GM10266 (cell line): ENCODE data around the gene KCNA3.

Experiments
- DNase-seq: peaks from one replicate; pipeline ENCODE4 v3.0.0; 2012; ENCODE audit errors: extremely low spot score
- CTCF ChIP-seq: IDR thresholded peaks from 2 replicates; pipeline ENCODE4 v1.5.1; 2012; ENCODE audit warnings: mild to moderate bottlenecking, low read depth; ENCODE audit not compliant: control insufficient read depth, insufficient read depth; ENCODE audit errors: missing control alignments

Gene KCNA3

DNA sequence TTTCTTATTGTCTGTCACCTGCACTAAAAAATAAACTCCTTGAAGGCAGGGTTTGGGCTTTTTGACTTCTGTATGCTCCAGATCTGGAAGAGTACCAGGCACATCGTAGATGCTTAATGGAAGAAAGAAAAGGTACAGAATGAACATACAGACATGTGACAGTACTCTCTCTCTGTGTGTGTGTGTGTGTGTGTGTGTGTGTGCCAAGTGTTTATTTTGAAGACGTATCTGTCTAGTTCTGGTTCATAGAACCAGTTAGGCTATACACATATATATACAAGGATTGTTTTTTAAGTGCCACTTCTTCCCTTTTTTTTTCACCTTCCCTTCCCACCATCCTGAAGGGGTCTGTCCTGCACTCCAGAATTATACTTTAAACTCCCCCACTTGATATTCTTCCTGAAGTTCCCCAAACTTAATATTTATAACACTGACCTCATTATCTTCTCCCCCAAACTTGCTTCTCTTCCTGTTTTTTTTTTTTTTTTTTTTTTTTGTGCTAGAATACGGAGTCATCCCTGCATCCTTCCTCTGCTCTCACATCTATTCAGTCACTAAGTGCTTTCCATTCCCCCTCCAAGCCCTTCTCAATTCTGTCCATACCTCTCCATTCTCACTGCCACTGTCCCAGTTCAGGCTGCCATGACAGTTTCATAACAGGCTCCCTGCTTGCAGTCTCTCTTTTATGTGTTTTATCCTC lies 5.4 kb upstream of the KCNA3 start:
- DNase-seq = no peak
- no peak for TF ChIP-seq CTCF

GRCh38 chr1:110677526-110677925 lies 2.8 kb upstream of the KCNA3 start:
- TF ChIP-seq CTCF = no peak
- DNase-seq = no peak

- no peak for DNase-seq
- no peak for TF ChIP-seq CTCF
Observed at GRCh38 chr1:110676970-110677369, 2.2 kb upstream of the KCNA3 start.

GRCh38 chr1:110675060-110675791 lies 486 bp upstream of the KCNA3 start:
- TF ChIP-seq CTCF = no peak
- no peak for DNase-seq

DNA sequence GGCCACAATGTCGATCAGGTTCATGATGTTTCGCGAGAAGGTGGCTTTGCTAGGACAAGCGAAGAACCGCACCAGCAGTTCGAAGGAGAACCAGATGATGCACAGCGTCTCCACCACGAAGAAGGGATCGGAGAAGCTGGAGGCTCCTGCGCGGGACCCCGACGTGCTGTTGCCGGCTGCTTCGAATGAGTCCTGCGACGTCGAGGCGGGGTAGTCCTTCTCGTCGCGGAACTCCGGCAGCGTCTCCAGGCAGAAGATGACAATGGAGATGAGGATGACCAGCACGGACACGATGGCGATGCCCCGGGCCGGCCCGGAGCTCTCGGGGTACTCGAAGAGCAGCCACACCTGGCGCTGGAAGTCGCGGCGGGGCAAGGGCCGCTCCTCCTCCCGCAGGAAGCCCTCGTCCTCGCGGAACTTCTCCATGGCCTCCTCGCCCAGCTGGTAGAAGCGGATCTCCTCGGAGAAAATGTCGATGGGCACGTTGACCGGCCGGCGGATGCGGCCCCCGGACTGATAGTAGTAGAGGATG lies 869 bp downstream of the KCNA3 start:
- DNase-seq = no peak
- TF ChIP-seq CTCF = no peak

GRCh38 chr1:110673197-110673701 lies 1.5 kb downstream of the KCNA3 start:
- no peak for TF ChIP-seq CTCF
- DNase-seq = no peak

DNA sequence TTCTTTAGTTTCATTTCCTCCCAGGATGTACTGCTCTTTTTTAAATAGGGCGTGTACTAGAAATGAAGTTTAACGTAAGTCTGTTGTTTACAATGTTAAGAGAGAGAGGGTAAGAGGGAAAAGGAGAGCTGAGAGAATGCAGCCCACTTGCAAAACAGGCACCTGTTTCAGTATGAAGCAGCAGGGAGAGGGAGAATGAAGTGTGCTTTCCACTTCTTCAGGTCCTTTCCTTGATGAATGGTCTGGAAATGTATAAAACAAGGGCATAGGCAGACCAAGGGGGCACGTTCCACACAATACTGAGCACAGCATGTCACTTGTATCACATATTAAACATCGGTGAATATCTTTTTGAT lies 2.0 kb downstream of the KCNA3 start:
- DNase-seq = peak; percentile 59
- TF ChIP-seq CTCF = no peak
